GM18511 (cell line): ENCODE data around the gene FOS.
"Not testable (repeated sequence)": the region's sequence is repeated elsewhere in the genome, so short reads cannot be mapped to it uniquely, and the experiment has no call there.

Experiments used
- ATAC-seq: cut with Tn5 transposase; IDR thresholded peaks from one replicate; pipeline ENCODE4 v1.9.1; 2021; ENCODE audit warnings: mild to moderate bottlenecking, moderate library complexity; ENCODE audit not compliant: unreplicated experiment

The FOS gene

GRCh38 chr14:75275598-75275997 is 3.0 kb upstream of the FOS start:
- no peak for ATAC-seq

GRCh38 chr14:75277008-75277814 is 1.4 kb upstream of the FOS start:
- no peak for ATAC-seq

- peak; percentile 6 for ATAC-seq
These were observed 710 bp upstream of the FOS start for GRCh38 chr14:75277815-75278421.

GRCh38 chr14:75279153-75279762 is 630 bp downstream of the FOS start:
- peak; percentile 3 for ATAC-seq

GRCh38 chr14:75279763-75280290 is 1.2 kb downstream of the FOS start:
- no peak for ATAC-seq

GRCh38 chr14:75280291-75280830 is 1.7 kb downstream of the FOS start:
- ATAC-seq = no peak

- ATAC-seq = no peak
These were observed 2.4 kb downstream of the FOS start for GRCh38 chr14:75280831-75281653.

- ATAC-seq = no peak
These were observed 3.0 kb downstream of the FOS start for GRCh38 chr14:75281654-75282019.

GRCh38 chr14:75282170-75282554 is 3.5 kb downstream of the FOS start:
- ATAC-seq = no peak

- ATAC-seq = not testable (repeated sequence)
These were observed 4.0 kb downstream of the FOS start for GRCh38 chr14:75282555-75283161.

- ATAC-seq = no peak
These were observed 4.7 kb downstream of the FOS start for GRCh38 chr14:75283162-75283832.

GRCh38 chr14:75283833-75284563 is 5.4 kb downstream of the FOS start:
- ATAC-seq = no peak

GRCh38 chr14:75285331-75285730 is 6.7 kb downstream of the FOS start:
- no peak for ATAC-seq

GRCh38 chr14:75286313-75286712 is 7.7 kb downstream of the FOS start:
- ATAC-seq = no peak

- no peak for ATAC-seq
These were observed 11.3 kb downstream of the FOS start for GRCh38 chr14:75289840-75290388.

- no peak for ATAC-seq
These were observed 12.2 kb downstream of the FOS start for GRCh38 chr14:75290851-75291250.

- ATAC-seq = no peak
These were observed 12.7 kb downstream of the FOS start for GRCh38 chr14:75291331-75291730.

- ATAC-seq = no peak
These were observed 13.5 kb downstream of the FOS start for GRCh38 chr14:75292101-75292563.

- no peak for ATAC-seq
These were observed 14.3 kb downstream of the FOS start for GRCh38 chr14:75292886-75293285.
